HS-27A (cell line): ENCODE measurements around the gene TBC1D32.
"Not testable (repeated sequence)": the region's sequence is repeated elsewhere in the genome, so short reads cannot be mapped to it uniquely, and the experiment has no call there.

Source experiments
- DNase-seq: peaks from one replicate; pipeline ENCODE4 v3.0.0-alpha.2; 2012; ENCODE audit warnings: low read depth, missing footprints

TBC1D32 gene

DNA sequence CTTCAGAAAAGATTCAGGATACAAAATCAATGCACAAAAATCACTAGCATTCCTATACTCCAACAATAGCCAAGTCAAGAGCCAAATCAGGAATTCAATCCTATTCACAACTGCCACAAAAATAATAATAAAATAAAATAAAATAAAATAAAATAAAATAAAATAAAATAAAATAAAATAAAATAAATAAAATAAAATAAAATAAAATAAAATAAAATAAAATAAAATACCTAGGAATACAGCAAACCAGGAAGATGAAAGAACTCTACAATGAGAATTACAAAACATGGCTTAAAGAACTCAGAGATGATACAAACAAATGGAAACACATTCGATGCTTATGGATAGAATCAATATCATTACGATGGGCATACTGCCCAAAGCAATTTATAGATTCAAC, 120.9 kb downstream of the TBC1D32 start:
- not testable (repeated sequence) for DNase-seq

DNA sequence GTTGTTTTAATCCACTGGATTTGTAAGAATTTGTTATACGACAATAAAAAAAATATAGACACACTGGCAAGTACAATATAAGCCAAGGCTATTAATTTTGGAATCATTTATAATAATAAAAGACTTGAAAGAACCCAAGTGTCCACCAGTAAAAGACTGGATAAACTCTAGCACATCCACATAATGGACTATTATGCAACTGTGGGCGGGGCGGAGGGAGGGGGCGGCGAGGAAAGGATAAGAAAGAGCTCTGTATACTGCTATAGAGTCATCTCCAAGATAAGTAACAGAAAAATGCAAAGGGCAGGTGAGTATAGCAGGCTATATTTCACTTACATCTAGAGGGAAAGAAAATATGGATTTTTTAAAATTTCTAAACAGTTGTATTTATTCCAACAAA, 123.3 kb downstream of the TBC1D32 start:
- DNase-seq, result no peak

DNA sequence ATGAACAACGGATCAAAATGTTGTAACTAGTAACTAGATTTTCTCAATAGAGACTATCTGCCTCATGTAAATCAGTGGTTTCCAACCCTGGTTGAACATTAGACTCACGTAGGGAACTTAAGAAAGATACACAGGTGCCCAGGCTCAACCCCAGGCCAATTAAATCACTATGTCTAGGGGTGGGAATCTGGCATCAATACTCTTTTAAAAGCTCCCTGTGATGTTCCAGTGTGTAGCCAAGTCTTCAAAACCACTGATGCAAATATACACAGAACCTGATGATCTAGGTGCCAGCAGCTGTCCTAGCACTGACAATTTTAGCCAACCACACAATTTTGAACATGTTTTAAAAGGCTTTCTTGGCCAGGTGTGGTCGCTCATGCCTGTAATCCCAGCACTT, 128.7 kb downstream of the TBC1D32 start:
- no peak for DNase-seq

DNA sequence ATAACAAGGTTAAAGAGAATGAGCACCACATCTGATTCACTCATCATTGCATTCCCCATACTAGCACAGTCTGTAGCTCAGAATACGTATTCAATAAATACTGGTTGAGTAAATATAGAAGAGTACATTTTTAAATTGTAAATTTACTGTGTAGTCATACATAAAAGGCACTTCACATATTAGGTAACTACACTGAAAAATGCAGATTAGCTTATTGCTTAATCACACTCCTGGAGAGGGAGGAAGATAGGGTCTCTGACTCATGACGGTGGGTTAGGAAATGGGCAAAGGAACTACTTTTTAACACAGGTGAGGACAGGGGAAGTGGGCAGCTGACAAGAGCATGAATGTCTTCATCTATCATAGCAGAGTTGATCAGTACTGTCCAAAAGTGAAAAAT, 133.2 kb downstream of the TBC1D32 start:
- DNase-seq, result no peak

DNA sequence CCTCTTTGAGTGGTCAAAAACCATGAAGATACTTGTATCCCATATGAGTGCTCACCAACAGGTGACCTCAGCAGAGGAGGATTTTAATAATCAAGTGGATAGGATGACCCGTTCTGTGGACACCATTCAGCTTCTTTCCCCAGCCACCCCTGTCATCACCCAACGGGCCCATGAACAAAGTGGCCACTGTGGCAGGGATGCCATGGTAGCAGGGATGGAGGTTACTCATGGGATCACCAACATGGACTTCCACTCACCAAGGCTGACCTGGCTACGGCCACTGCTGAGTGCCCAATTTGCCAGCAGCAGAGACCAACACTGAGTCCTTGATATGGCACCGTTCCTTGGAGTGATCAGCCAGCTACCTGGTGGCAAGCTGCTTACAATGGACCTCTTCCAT, 138.2 kb downstream of the TBC1D32 start:
- not testable (repeated sequence) for DNase-seq

DNA sequence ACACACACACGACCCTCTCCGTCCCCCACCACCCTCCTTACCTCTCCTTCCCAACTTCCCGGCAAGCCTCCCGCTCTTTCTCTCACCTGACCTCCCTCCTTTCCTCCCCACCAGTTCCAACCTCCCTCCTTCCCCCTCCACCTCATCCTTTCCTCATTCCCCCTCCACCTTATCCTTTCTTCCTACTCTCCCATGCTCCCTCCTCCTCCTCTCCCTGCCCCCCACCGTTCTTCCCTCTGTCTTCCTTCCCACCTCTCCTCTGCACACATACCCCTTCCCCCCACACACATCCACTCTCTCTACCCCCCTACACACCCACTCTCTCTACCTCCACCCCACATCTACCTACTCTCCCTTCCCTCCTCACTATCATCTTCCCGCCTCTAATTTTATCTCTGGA, 144.2 kb downstream of the TBC1D32 start:
- DNase-seq, result no peak

DNA sequence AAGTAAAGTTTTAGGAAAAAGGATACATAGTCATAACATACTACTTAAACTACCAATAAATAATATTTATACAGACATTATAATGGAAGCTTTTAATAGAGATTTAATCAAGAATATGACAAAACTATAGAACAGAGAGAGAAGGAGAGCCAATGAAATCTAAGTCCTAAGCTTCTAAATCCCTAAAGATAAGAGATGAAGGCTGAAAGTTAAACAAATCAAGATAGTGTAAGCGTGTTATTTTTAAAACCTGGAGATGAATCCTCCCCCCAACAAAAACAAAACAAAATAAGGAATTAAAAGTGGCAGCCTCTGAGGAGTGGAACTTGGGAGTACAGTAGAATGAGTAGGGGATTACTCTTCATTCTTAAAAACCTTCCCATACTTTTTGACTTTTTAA, 145.9 kb downstream of the TBC1D32 start:
- no peak for DNase-seq

DNA sequence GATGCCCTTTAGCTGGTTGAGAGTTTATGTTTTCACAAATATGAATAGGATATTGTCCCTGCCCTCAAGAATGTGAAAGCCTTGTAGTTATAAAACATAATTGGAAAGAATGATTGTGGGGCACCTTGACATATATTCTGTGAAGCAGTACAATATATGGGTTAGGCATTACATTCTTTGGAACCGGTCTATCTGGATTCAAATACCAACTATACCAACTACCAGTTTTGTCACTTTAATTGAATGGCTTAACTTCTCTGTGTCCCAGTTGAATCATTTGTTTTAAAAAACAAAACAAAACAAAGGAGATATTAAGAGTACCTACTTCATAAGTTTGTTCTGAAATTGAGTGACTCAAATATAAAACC, 146.5 kb downstream of the TBC1D32 start:
- DNase-seq, result no peak

DNA sequence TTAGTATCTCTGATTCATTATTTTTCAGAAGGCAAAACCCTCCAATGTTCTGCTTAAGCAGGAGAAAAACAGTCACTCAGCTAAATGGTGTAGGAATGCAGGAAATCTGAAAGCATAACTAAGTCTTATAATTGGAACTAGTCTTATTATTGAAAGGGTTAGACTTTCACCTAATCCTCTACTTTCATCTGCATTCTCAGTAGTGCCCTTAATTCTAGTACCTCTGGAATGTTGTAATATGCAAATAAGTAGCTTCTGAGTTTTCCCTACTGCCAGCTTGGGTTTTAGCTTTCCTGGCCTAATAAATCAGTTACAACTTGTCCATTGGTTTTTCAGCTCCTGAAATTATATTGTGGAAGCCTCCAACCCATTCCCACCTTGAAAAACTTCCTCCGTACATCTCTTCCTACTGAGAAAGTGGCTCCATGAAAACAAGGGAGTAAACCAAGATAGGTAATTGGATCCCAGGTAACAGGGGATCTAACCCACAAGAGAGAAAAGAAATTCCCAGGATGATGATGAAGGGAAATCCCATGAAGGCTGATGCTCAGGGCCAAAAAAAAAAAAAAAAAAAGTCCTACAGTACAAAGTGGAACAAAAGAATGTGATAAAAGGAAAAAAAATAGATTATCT, 147.0 kb downstream of the TBC1D32 start:
- DNase-seq, result no peak

DNA sequence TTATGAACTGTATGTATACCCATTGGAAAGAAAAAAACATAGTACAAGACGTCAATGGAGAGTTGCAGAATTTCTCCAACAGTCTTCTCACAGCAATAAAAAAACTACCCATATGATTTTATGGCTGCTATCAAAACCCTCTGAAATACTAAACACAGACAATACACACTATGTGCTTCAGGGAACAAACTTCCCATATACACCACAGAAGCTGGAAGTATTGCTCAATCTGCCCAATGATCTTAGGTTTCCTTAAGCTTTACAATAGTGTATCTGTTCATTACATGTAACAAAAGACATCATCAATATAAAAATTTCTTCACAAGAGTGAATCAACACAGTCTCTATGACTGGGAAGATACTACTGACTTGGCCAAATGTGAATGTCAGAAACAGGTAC, 150.5 kb downstream of the TBC1D32 start:
- DNase-seq, result no peak

DNA sequence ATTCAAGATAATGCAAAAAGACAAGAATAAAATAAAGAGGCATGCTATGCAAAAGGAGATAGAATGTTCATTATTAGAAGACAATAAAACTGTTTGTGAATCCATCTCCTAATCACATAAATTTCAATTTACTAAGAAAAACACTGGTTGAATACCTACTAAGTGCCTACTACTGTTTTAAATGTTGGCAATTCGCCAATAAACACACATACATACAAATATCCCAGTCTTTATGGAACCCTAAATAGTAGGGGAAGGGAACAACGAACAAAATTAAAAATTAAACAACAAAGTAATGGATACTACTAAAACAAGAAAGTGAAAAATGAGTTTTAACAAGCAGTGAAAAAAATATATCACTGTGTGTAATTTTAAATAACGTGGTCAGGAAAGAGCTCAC, 158.5 kb downstream of the TBC1D32 start:
- no peak for DNase-seq

DNA sequence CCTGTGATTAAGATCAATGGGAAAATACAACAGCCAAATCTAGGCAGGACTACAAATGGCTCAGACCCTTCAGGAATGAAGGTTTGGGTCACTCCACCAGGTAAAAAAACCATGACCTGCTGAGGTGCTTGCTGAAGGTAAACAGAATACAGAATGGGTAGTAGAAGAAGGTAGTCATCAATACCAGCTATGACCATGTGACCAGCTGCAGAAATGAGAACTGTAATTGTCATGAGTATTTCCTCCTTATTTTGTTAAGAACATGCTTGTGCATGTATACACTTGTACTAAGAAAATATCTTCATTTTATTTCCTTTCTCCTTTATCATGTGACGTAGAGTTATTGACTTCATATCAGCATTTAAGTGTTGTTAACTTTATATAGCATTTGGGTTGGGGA, 161.8 kb downstream of the TBC1D32 start:
- DNase-seq, result not testable (repeated sequence)

DNA sequence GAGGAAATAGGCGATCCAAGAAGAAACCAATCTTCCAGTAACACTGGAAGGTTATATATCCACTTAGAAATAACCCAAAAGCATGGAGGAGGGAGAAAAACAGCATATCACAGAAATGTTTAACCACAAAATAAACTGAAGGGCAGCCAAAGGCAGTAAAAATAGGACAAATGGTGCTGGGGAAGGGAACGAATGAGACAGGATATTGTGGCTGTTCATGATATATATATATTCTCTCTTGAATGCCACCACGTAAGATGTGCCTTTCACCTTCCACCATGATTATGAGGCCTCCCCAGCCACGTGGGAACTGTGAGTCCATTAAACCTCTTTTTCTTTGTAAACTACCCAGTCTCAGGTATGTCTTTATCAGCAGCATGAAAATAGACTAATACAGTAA, 162.4 kb downstream of the TBC1D32 start:
- no peak for DNase-seq

DNA sequence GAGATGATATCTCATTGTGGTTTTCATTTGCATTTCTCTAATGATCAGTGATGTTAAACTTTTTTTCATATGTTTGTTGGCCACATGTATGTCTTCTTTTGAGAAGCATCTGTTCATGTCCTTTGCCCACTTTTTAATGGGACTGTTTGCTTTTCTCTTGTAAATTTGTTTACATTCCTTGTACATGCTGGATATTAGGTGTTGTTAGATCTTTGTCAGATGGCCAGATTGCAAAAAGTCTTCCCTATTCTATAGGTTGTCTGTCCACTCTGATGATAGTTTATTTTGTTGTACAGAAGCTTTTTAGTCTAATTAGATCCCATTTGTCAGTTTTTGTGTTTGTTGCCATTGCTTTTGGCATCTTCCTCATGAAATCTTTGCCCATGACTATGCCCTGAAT, 172.4 kb downstream of the TBC1D32 start:
- no peak for DNase-seq

DNA sequence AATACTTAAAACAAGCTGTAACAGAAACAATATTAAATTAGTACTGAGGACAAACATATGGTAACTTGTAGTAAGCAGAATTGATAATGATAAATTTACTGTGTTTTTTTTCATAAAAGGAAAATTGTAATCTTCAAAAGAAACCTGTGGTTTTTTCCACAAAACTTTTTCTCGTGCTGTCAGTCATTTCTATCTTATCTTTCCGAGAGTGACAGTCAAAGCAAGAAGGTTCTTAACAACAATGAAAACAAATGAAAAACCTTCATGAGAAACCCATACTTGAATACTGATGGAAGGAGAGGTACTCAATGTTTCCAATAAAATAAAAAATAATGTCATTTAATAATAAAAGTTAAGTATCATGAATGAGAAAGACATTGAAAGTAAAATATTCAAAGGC, 174.0 kb downstream of the TBC1D32 start:
- no peak for DNase-seq

DNA sequence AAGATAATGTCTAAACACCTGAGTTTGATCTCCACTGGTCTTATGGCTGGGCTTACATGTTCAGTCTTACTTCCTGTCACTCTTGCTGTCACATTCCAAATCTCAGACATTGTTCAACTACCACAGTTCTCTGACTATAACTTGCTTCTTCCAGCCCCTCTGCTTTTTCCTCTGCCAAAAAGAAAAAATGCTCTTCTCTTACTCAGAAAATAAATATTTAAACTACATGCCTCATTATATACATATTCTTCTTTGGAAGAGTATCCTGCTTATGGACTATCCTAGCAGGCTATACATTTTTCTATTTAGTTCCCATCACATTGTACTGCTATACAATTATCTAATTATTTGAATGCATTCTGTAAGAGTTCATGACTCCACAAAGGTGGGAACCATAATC, 175.4 kb downstream of the TBC1D32 start:
- DNase-seq, result no peak

DNA sequence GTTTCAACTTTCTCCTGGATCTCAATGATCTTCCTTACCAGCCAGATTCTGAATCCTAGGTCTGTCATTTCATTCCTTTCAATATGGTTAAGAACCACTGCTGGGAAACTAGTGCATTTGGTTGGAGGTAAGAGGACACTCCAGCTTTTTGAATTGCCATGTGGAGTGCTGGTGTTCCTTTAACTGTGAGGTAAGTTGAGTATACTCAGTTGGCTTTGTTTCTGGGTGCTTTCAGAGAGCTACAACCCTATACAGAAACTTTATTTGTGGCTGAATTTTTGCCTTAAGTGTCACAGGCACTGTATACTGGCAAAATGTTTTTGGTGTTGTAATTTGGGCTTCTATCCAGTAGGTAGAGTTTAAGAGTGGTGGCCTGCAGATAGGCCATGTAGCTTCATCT, 175.8 kb downstream of the TBC1D32 start:
- no peak for DNase-seq

DNA sequence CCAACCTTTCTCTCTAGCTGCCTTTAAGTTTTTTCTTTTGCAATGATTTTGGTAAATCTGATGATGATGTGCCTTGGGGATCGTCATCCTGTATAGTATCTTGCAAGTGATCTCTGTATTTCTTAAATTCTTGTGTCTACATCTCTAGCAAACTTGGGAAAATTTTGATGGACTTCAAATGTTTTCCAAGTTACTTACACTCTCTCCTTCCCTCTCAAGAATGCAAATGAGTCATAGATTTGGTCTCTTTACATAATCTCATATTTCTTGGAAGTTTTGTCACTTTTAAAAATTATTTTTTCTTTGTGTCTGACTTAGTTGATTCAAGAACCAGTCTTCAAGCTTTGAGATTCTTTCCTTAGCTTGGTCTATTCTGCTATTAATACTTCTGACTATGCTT, 176.4 kb downstream of the TBC1D32 start:
- no peak for DNase-seq

DNA sequence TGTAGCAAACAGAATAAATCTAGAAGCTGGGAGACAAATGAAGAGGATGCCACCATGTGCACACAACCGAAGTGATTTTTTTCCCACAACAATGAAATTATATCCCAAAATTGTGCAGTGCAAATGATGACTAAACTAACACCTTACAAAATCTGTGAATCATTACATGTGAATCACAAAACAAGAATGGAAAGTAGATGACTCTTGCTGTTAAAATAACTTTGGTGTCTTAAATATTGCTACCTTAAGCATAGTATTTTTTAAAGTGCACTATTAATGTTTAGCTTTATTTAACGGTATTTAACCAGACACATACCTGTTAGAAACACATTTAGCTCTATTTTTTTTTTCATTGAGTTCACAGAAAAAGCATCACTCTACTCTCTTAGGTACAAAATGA, 190.8 kb downstream of the TBC1D32 start:
- DNase-seq, result no peak

DNA sequence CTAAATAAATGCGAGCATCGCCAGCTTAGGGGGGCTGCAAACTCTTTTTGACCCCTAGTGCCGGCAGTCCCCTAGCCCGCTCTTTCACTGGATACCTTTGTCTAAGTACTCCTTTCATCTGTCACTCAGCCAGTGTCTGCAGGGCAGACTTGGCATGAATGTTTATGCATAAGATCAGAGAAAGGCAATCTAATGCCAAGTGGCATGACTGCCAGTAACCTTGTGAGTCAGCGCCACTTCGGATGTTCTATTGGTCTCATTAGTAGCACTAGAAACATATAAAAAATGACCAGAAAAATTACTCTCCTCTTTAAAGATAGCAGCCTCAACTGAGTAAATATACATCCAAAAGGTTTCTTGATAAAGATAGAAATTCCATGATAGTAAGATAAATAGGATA, 192.2 kb downstream of the TBC1D32 start:
- DNase-seq, result no peak

DNA sequence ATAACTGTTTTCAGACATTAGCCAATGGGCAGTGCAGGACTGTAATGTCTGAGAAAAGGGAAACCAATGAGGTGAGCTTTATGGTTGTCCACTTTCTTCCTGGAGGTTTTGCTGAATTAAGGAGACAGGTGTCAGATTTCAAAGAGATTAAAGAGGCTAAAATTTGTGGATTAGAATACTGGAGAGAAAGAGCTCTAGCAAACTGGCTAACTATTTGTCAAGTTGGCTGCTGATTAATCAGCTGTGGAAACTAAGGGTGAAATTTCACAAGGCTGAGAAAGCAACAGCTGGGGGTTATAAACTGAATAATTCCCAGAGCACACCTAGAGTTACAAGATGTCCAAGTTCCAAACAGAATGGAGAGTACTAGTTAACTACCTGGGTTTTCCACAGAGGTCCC, 198.9 kb downstream of the TBC1D32 start:
- no peak for DNase-seq

DNA sequence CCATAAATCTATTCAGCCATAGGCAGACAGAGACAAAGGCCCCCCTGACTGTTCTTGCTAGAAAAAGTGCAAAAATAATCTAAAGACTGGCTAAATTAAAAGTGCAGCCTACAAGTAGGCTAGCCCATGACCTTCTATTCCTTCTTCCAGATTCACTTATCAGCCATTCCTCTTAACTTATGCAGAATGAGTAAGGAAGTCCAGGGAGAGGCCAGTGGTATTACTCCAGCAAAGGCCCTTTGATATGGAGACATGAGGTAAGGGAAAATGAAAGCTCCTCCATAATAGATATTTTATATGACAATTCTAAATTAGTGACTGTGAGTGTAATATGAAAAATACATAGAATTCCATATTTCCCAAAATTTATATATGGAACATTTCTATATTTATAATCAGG, 199.4 kb downstream of the TBC1D32 start:
- no peak for DNase-seq

DNA sequence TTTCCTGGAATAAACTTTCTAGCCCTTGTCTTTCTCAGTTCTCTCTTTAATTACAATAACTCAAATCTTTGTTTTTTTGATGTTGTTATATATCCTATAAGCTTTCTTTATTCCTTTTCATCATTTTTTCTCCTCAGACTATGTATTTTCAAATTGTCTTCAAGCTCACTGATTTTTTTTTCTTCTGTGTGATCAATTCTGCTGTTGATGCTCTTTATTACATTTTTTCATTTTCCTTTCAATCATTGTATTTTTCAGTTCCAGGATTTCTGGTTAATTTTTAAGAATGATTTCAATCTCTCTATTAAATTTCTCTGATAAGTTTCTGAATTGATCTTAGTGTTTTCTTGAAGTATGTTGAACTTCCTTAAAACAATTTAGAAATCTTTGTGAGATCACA, 209.7 kb downstream of the TBC1D32 start:
- DNase-seq, result no peak

DNA sequence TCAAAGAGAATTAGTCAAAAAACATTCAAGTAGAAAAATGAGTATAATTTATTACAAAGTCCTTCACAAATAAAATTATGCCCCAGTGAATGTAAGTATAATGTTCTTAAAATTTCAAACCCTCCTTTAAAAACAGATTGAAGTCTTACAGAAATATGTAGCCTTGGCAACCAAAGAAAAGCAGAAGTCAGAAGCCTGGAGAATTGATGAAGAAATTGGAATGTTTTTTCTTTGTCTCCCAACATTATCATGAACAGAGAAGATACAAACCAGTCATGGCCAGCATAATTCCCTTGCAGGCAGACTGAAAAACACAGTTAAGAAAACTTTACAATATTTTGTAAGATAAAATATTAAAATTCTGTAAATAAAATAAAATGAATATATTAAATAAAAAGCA, 221.9 kb downstream of the TBC1D32 start:
- no peak for DNase-seq

DNA sequence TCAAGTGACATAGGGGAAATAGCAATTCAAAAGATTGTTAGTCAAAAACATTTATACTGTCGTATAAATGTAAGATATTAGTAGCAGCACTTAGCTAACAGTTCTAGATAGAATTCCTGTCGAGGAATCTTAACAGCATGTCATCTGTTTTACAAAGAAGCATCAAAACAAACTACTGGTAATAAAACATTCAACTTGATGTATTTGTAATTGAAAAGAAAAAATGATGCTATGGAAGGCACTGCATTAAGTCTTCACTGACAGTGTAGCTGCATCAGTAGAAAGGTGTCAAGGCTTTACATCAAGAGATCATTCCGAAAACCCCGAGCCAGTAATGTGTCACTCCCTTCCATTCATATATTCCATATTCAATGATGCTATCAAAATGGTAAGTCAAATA, 223.5 kb downstream of the TBC1D32 start:
- DNase-seq, result no peak
